HK-2 (cell line): ENCODE results near the gene ZNF385A.
A peak's percentile ranks its signal among the peaks of the same experiment; 100 is the strongest.

Experiments
- DNase-seq: peaks from one replicate; pipeline ENCODE4 v3.0.0-alpha.2; 2018; ENCODE audit not compliant: unreplicated experiment

The ZNF385A gene, protein sequence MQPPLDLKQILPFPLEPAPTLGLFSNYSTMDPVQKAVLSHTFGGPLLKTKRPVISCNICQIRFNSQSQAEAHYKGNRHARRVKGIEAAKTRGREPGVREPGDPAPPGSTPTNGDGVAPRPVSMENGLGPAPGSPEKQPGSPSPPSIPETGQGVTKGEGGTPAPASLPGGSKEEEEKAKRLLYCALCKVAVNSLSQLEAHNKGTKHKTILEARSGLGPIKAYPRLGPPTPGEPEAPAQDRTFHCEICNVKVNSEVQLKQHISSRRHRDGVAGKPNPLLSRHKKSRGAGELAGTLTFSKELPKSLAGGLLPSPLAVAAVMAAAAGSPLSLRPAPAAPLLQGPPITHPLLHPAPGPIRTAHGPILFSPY

DNA sequence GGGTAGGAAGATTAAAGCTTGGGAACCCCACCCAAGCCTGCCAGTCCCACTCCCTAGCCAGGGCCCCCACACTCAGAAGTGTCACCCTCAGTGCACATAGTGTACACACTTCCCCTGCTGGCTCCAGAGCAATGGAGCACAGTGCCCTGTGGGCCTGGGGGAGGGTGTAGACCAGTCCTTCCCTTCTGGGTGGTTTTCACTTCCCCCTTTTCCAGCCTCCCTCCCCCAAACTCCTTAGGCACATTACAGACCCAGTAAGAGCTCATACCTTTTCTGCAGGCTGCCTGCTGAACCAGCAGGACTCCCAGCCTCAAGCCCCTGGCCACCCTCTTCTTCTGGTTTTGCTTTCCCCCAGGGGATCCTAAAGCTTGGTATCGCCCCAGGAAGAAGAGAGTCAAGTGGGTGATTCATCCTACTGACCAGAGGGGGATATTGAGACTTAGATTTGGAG lies at the start of gene ZNF385A:
Gene ZNF385A (minus strand): TSS at position 143 of the 451 bp plus-strand sequence. CDS start 219 bp downstream, outside the sequence.
- DNase-seq, result no peak

DNA sequence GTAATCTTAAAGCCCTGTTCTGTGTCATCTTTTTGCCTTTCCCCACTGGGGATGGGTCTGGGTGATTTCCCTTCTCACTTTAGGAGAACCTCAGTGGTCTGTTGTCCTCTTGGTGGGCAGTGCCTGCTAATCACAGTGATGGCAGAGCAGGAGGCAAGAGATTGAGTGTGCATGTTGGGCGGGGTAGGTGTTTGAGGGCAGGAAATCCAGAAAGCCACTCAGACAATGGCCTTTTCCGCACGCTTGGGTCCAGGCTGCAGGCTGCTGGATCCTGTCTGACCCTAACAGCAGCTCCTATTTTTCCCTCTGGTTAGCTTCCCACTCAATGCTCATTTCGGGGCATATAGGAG lies 48.3 kb upstream of the ZNF385A start:
- no peak for DNase-seq

DNA sequence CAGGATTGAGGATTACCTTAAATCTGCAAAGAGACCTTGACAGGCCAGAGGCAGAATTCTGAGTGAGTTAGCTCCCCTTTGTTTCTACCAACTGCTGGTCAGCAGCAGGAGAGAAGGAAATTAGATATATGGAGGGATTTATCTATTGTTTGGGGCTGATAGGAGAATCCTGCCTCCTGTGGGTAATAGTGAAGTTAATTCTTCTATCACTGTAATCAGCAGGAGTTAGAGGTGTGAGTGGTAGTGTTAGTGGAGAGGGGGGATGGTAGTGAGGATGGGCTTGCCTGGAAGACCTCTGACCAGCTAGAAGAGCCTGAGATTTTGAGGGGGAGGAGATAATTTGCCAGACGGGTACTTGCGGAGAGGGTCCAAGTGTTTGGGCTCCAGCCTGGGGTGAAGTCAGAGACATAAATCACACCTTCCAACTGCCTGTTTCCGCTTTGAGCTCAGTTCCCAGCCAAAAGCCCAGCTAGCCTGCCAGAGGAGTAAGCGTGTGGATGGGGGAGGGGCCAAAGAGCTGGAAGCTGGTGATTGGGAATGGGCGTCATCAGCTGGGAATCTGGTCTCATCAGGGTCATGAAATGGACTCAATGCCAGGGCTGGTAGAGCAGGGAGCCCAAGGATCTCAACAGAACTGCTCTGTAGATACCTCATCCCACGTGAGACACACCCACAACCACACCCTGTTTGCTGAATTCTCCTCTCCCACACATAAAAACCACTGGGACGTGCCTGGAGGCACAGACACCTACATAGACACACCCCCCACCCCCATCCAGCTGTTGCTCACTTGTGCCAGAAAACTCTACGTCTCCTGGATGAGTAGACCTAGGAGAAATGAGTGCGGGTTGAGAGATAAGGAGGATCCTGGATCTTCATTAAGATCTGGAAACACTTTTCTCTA lies 47.6 kb upstream of the ZNF385A start:
- no peak for DNase-seq

DNA sequence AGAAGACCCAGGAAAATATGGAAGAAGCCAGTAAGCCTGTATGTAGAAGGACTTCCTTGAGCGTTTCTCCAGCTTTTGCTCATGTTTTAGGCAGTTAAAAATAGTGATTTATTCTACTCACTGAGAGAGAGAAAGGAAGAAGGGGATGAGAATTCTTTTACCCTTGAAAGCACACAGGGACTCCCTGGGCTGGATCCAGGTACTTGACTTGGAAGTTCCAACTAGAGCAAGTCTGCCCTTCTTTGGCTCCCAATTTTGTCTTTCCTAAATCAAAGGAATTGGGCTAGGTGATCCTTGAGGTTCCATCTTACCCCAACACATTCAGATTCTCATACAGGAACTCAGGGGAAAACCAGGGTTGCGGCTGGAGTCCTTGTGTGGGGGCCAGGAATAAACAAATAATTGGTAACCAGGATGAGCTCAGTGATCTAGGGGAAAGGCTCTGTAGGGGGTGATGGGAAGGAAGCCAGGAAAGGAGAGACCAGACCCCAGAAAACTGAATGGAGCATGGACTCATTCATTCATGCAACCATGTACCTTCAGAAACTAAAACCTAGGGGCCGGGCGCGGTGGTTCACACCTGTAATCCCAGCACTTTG lies 46.0 kb upstream of the ZNF385A start:
- no peak for DNase-seq

DNA sequence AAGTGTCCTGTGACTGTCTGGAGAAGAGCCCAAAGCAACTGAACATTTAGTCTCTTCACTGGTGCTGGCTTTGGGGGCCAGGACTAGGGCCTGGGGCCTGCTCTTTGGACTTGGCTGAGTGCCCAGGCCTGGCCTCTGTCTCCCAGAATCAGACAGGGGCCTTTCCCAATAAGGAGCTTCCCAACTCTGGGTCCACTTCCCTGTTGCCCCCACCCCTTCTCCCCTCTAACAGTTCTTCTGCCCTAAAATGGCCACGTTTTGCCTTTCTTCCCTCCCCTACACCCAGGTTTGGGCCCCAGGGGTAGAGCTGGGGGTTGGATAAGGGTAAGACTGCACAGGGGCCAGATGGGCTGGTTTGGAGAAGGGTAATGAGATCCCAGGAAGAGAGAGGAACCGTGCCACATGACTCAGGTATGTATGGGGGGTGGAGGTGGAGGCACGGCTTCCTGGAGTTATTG lies 44.5 kb upstream of the ZNF385A start:
- DNase-seq, result no peak

DNA sequence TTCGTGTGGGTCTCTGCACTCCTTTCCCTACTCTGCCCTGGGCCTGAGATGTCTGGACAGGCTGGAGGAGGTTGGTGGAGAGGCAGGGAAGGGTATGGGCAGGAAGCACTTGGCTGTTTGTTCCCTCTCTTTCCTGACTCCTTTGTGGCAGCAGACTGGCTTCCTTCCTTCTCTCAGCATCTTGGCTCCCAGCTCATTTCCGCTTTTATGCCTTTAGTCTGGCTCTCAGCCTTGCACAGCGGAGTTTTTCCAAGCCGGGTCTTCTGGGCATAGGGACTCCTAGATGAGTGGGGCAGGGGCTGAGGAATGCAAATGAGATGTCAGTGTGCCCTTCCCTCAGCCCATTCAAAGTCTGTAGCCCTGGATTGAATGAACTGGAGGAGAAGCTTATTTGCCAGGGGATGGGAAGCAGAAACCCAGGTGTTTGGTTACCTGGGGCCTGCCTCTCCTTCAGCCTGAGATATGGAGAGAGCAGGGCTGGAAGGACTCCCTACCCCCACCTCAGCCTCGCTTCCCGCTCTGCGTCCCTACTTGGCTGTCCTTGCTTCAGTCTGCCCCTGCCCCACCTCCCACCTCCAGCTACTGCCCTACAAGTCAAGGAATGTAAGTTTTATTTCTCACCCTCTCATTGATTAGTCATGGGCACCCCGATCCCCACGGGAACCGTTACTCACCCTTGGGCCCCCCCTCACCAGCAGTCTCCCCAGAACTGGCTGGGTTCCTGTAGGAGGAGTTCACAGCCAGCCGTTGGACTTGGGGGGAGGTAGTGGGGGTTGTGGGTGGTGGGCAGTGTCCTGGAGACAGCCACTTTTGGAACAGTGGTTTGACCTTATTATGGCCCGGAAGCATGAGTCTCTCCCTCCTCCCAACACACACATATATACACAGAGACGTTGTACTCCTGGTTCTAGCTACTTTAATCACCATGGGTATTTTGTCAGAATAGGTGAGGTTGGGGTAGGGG lies 43.8 kb upstream of the ZNF385A start:
- DNase-seq, result no peak

DNA sequence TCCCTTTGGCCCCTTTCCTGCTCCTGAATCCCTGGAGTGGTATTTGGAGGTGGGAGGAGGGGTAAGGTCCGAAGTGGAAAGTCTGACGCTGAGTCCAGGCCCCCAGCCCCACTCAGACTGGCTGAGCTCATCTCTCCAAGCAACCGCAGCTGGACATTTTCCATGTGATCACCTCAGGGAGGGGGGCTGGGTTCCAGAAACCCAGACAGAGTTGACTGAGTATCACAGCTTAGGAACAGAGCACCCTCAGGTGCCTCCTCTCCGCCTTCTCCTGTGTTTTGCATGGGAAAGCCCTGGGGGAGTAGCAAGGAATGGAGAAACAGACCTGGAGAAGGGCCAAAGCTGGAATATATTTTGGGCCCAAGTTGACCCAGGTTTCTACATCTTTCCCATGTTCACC lies 42.6 kb upstream of the ZNF385A start:
- DNase-seq, result no peak

DNA sequence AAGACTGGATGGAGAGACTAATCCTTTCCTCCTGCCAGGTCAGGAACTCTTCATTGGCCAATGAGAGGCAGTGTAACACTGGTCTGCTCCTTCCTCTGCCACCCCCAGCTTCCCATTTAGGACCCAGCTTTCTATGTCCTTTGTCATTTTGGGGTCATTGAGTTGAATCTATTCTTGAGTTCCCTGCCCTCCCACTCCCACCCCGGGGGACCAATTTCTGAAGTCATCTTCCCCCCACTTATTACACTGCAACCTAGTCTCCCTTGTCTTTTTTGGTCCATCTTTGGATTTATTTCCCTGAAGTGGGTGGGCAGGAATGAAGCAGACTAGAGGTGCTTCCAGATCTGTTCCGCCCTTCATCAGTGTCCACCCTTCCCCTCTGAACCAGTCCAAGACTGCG lies 42.2 kb upstream of the ZNF385A start:
- DNase-seq, result no peak

DNA sequence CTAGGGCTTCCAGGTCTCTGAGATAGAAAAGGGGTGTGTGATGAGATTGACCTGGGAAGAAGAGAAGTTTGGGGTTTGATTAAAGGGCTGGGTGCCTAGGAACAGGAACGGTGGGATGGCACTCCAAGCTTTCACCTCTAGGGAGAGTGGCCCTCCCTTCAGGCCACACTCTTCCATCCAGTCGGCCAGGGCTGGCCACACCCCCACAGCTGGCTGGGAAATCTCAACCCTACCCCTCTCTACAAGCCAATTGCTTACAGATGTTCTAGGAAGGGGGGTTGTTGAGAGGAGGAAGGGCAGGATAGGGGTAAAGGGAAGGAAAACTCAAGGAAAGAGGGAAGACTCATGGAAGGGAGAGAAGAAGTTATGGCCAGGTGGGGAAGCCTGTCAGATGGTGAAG lies 41.2 kb upstream of the ZNF385A start:
- DNase-seq, result no peak

DNA sequence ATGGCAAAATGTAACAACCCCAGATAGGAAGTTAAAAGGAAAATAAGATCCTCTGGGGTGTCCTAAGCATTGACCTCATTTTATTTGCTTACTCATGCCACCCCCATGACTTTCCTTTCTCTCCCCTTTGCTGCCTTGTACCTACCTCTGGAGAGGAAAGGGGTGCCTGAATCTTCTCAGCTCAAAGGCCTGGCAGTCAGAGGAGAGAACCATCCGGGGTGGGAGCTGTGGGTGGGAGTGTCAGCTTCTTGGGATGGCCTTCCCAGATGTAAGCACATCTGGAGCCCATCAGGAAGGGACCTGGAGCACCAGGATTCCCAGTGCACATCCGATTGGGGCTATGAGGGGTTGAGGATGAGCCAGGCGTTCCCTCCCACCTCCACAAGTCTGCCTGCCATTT lies 39.7 kb upstream of the ZNF385A start:
- DNase-seq, result no peak

DNA sequence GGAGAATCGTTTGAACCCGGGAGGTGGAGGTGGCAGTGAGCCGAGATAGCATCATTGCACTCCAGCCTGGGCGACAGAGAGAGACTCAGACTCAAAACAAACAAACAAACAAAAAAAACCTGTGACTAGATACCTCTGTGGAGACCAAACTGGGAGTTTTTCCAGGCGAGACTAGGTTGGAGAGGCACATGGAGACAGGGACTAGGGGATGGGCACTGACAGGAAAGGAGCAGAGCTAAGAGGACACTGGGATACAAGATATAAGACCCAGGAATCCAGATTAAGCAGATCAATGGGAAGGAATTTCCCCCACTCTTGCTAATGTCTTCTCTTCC lies 39.2 kb upstream of the ZNF385A start:
- no peak for DNase-seq

DNA sequence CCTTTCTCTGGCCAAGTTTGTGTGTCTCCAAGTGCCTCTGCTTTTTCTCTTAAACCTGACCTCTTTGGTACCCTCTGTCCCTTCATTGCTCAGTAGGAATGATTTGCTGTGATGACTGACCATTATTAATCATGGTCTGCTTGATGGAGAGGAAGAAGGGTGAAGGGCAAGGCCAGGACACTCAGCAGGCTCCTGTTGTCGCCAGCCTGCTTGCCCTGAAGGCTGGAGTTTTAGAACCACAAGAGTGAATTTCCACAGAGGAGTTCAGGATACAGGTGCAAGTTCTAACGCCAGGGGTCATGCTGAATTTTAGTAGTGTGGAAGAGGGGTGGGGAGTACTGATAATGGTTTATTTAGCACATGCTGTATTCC lies 37.3 kb upstream of the ZNF385A start:
- DNase-seq, result no peak

DNA sequence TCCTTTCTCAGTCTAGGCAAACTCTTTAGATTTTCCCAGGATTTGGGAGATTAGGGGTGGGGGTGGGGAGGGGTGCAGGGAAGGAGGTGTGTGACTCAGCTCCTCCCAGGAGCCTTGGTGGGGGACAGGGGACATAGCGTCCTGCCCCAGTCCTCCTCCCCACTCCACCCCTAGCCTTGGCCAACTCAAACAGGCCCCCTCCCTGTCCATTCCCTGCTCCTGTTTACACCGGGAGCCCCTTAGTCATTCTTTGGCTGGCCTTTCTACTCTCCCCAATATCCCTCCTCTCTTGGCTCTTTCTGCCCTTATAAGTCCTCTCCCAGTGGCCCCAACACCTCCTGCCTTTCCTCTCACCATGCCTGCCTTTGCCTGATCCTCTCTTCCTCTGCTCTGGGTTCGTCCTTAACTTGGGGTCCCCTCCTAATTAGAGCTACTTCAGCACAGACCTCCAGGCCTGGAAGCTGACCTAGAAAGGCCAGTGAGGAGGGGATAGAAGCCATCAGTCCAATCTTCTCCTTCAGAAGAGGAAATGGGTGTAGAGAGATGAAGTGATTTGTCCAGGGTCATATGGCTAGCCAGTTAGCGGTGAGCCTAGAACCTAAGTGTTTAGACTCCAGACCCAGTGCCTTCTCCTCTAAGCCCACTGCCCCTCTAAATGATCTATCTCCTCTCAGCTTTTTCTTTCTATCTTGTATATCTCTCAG lies 36.8 kb upstream of the ZNF385A start:
- DNase-seq, result no peak

DNA sequence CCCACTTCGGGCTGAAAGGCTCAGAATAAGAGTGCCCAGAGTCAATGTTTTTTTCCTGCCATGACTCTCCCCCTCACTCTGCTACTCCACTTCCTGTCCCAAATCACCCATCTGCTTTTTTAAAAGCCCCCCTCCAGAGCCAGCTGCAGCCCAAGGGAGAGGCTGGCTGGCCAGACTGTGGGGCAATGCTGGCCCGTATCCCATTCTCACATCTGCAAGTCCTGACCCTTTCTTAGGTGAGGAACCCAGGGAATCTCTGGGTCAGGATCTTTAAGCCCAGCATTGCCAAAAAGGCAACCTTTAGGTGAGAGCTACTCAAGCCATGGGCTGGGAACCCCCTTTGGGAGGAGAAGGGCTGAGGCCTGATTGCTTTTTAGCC lies 36.2 kb upstream of the ZNF385A start:
- no peak for DNase-seq

DNA sequence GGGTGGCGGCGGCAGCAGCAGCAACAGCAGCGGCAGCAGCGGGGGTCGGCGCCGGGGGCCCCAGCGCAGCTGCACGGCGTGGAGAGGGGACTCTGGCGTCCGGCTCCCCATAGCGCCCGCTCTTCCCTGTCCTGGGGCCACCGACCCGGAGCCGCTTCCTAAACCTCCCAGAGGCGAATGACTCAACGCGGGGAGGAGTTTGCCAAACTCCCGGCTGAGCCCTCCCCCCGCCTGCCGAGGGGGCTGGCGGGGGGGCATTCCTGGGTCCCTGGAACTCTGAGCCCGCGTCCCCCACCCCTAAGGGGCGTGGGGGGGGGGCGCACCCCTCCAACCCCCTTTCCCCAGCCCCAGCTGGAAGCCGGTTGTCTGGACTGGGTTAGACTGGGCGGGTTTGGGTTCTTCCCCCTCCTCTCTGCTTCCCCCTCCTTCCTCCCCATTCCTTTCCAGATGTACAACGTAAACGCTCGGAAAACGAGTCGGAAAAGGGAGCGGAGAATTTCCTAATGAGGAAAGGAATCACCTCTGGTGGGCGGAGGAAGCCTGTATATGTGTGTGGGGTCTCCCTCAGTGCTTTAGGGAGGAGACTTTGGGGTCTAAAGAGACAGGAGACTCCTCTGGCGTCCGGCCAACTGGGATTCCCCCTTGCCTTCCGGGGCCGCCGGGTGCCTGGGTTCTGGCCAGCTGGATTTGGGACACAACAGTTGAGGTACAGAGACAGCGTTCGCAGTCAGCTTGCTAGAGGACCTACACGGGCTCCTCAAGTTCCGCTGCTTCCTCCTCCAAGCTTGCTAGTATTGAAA lies 34.8 kb upstream of the ZNF385A start, which contains the start of gene ITGA5:
Gene ITGA5 (minus strand): TSS at position 179 of the 800 bp plus-strand sequence. CDS start 68 bp downstream, at position 111.
- peak; percentile 78 for DNase-seq

DNA sequence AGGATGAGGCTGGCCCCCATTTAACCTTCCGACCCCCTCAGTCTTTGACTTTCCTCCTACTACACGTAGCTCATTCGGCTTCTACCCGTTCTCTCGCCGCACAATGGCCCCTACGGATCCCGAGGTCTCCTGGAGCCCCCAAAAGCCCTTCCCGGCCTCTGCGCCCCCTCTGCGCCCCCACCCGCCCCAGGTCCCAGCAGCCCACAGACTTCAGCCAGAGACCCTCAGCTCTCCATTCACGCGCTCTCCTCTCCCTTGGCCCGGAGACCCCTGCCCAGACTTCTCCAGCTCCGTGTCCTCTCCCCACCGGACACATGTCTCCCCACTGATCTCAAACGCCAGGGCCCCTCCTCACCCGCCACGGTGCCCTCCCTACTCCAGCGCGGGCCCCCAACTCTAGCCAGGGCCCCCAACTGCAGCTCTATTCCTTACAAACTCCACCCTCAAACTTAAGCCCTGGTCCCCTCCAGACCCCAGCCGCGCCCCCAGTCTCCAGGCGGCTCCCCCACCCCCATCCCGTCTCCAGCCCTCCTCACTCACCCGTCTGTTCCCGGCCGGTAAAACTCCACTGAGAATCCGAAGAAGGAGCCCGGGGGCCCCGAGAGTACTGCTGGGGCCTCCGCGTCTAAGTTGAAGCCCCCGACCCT lies 34.0 kb upstream of the ZNF385A start:
- DNase-seq, result no peak

DNA sequence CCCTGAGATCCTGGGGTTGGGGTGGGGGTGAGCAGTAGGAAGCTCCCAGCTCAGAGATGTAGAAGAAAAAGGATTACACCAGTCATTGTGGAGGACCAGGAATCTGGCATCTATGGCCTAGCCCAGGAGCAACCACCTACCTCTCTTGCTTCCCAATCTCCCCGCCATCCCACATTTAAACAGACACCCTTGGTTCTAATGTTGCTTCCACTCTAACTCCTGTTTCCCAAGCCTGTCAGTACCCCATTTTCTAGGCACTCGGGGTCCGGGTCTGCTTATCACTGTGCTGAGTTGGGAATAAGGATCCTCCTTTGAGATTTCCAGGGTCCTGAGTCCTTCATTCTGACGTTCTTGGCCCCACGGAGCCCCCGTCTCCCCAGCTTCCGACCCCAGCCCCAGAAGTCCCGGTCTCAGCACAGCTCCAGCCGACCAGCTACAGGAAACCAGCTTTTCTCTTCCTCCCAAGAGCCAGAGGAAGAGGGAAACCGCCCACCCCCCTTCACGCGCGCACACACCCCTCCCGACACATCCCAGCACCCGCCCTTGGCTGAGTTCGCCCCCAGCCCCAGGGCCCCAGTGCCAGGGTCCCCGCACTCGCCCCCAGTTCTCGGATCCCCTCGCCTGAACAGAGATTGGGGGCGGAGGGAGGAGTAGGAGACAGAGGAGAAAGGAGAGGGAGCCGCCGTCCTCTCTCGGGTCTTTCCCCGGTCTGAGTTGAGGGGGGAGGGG lies 33.3 kb upstream of the ZNF385A start:
- DNase-seq, result no peak

DNA sequence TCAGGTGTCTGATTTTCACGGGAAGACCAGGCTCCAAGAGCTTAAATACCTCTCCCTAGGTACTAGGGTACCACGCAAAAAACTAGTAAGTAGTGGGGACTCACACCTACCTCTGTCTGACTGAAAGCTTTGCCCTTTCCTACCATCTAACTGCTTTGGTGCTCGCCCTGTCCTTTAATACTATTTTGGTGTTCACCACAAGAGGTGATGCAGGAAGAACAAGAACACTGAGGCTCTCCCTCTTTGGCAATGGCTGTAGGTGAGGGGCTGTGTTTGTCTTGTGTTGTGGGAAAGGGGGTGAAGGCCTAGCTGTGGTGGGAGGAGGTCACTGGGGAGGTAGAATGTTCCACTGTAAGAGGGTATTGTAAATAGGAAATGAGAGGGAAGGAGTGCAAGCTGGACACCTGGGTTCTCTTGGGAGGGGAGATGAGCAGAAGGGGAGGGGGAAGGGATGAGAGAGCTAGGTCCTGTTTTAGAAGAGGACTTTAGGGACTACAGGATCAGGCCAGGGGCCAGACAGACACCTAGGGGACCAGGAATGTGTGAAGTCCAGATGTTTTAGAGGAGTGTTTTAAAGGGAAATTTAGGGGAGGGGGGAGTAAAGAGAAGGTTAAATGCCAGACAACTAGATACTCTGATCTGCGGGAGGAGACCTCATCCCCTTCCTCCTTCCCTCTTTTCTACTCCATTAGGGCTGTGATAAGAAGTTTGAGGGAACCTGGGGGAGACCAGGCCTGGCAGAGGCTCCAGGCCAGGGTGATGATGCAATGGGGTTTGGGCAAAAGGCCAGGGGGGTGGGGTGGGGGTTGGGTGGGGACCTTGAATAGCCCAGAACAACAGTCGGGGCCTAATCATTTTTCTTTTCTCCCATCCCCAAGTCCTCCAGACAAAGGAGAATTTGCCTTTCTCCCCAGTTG lies 32.4 kb upstream of the ZNF385A start:
- no peak for DNase-seq
